GM12873 (cell line): ENCODE data around the gene SLC35B2.

Experiments
- TF ChIP-seq, protein P1 (sequence below): IDR thresholded peaks from 2 replicates; pipeline ENCODE4 v1.5.1; 2012; ENCODE audit warnings: low read depth, mild to moderate bottlenecking, moderate library complexity, low read length, control low read depth; ENCODE audit not compliant: insufficient read depth; ENCODE audit errors: missing control alignments

Gene SLC35B2

DNA sequence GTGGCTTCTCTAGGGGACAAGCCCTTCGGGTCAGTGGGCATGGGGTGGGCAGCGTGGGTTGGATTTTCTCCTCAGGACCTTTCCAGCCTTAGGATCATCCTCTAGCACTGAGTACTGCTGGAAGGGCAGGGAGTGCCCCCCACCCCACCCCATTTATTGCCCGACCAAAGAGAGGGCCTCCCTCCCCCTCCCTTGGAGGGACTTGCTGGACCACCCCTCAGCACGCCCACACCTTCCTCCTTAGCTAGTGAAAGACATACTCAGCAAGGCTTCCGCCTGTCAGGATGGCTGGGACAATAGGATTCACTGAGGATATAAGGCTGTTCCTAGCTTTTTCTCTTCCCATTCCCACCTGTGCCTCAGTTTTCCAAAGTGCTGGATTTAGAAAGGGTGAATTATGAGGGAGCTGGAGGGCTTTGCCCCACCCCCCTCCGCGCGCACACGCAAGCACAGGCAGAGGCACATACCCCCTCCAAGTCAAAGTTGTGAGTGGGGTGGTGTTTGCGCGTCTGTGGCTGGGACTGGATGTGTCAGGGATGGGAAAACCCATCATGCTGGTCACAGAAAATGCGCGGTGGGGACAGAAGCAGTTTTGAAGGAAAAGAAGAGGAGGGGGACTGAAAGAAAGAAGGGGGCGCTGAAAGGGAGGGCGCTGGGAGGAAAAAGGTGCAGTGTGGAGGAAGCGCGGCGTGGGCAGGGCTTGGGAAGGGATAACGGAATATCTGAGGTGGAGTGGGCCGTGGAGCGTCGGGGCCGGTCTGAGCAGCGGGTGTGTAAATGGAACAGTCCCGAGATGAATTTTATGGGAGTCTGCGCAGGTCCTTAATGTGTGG lies 34.6 kb downstream of the SLC35B2 start:
- TF ChIP-seq, protein P1, sequence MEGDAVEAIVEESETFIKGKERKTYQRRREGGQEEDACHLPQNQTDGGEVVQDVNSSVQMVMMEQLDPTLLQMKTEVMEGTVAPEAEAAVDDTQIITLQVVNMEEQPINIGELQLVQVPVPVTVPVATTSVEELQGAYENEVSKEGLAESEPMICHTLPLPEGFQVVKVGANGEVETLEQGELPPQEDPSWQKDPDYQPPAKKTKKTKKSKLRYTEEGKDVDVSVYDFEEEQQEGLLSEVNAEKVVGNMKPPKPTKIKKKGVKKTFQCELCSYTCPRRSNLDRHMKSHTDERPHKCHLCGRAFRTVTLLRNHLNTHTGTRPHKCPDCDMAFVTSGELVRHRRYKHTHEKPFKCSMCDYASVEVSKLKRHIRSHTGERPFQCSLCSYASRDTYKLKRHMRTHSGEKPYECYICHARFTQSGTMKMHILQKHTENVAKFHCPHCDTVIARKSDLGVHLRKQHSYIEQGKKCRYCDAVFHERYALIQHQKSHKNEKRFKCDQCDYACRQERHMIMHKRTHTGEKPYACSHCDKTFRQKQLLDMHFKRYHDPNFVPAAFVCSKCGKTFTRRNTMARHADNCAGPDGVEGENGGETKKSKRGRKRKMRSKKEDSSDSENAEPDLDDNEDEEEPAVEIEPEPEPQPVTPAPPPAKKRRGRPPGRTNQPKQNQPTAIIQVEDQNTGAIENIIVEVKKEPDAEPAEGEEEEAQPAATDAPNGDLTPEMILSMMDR, result no peak

- TF ChIP-seq, protein P1, result no peak
Observed at GRCh38 chr6:44221961-44222335, 35.4 kb downstream of the SLC35B2 start.

DNA sequence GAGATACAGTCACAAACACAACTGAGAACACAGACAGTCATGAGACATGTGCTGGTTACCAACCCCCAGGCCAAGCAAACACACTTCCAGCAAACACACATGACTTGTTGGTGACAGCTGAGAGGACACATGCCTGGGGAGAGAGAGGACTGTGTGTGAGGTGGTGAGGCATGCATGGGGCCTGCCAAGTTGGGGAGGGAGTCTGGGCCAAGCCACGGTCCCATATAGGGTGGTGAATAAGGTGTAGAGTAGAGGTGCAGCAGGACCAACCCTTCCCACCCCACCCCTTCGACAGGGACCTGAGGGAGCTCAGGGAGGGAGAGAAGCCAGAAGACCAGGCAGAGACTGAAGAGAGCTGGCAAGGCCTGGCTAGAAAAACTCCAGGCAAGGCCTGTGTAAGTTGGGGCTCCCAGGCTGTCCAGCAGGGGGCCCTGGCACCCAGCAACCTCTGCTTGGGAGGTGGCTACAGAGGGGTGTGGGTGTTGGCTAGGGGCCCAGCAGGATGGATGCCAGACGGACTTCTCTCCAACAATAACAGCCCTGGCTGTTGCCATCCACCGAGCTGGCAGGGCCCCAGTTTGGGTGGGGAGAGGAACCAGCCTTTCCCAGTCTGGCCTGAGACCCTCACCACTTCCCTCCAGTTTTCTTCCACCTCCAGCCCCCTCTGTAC lies 35.9 kb downstream of the SLC35B2 start:
- TF ChIP-seq, protein P1, result peak; percentile 97

GRCh38 chr6:44220913-44221290 lies 36.4 kb downstream of the SLC35B2 start:
- TF ChIP-seq, protein P1, result no peak

DNA sequence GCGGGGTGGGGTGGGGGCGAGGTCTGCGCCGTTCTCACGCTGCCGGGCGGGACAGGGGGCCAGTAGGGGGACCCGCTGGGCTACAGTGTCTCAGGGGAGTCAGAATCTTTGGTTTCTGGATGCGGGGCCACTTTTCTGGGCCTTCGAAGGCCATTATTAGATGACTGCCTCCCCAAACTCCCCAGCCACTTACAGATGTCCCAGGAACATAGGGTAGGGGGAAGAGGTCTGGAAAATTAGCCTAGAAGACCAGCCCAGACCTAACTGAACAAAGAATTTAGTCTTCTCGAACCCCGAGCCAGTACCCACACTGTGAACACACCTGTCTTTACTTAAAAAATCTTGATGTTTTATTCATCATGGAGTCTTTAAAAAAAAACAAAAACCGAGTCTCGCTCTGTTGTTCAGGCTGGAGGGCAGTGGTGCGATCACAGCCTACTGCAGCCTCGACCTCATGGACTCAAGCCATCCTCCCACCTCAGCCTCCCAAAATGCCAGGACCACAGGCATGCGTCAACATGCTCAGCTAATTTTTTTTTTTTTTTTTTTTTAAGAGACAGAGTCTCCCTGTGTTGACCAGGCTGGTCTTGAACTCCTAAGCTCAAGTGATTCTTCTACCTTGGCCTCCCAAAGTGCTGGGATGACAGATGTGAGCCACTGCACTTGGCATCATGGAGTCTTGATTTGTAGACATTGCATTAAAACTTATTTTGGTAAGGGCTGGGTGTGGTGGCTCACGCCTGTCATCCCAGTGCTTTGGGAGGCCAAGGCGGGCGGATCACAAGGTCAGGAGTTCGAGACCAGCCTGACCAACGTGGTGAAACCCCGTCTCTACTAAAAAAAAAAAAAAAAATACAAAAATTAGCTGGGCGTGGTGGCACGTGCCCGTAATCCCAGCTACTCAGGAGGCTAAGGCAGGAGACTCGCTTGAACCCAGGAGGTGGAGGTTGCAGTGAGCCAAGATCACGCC lies 37.2 kb downstream of the SLC35B2 start:
- TF ChIP-seq, protein P1, result no peak

DNA sequence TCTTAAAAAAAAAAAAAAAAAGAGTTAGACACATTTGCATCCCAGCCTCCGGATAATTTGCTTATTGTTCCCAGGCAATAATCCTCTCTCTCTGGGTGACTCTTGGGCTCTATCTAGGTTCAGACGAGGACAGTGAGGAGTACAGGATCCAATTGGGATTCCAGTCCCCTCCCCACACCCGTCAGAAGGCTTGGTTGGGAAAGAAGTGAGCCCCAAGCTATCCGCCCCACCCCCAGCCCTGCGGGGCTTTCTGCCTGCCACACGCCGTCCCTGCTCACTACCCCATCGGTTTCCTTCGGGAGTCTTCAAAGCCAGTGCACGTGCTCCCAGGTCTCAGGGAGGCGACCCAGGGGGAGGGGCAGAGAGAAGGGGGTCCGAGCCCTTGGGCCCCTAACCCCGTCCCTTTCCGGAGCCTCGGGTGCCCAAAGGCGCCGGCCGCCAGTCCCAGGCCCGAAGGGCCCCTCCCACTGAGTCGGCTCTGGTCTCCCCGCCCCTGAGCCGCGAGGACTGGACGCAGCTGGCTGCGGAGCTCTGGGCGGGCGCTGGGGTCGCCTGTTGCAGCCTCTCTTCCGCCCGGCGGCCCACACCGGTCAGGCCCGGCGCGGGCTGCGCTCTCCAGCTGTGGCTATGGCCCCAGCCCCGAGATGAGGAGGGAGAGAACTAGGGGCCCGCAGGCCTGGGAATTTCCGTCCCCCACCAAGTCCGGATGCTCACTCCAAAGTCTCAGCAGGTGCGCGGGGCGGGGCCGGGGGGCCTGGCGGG lies 38.1 kb downstream of the SLC35B2 start:
- TF ChIP-seq, protein P1, result no peak
